B cell (primary cell): ENCODE measurements around the gene KCNK13. TPM values are rescaled to one million over a fixed set of nuclear protein-coding genes. Genes with fewer than 3 reads are reported as not detected.

Experiments used
- ATAC-seq: fragments of 200-7000 bp; cut with Tn5 transposase; one replicate; pipeline ENCODE4 v1.10.0; 2021; ENCODE audit warnings: low read depth, mild to moderate bottlenecking, moderate number of reproducible peaks, moderate library complexity
- CTCF ChIA-PET: fragments of 350-600 bp; sonication (Branson Sonifier 250); formaldehyde crosslinking; loops from one replicate; lab custom pipeline; 2021; ENCODE audit warnings: antibody characterized with exemption, inconsistent platforms; lab: Charles Lee
- POLR2A ChIA-PET: fragments of 350-600 bp; sonication (Branson Sonifier 250); formaldehyde crosslinking; loops from one replicate; lab custom pipeline; 2021; ENCODE audit warnings: antibody characterized with exemption; lab: Charles Lee
- DNase-seq: peaks from one replicate; pipeline ENCODE4 v3.0.0; 2013
- H2AFZ ChIP-seq: 2 replicates; pipeline ENCODE4 v1.6.1; 2012; ENCODE audit warnings: mild to moderate bottlenecking, low read depth, low read length; ENCODE audit not compliant: insufficient read depth, poor library complexity, severe bottlenecking
- H3K27ac ChIP-seq, 2 donors: 1 replicate in 1 of 2; 2 replicates in 1 of 2; pipeline ENCODE4 v1.5.1; 2012 to 2013; ENCODE audit warnings: low read length in 2 of 2, mild to moderate bottlenecking in 2 of 2, moderate library complexity in 1 of 2
- H3K27me3 ChIP-seq, 4 experiments: fragments of 200-600 bp in 1 of 4; sonication (generic) in 1 of 4; replicated peaks in 1 of 4; 1 replicate in 2 of 4; 2 replicates in 2 of 4; pipeline versions ENCODE4 v1.6.1 to v1.7.0; 2013 to 2016; ENCODE audit warnings: low read length in 3 of 4, mild to moderate bottlenecking in 2 of 4, mixed read lengths in 1 of 4, moderate library complexity in 1 of 4; ENCODE audit not compliant: insufficient read depth in 4 of 4, control insufficient read depth in 3 of 4; ENCODE audit errors: control extremely low read depth in 1 of 4
- H3K36me3 ChIP-seq, 2 experiments: replicated peaks in 1 of 2; 1 replicate in 1 of 2; 2 replicates in 1 of 2; pipeline versions ENCODE4 v1.6.1 to v1.7.1; 2013; ENCODE audit warnings: low read length in 1 of 2; ENCODE audit not compliant: insufficient read depth in 2 of 2, control insufficient read depth in 1 of 2; ENCODE audit errors: control extremely low read depth in 1 of 2, extremely low read depth in 1 of 2
- H3K4me1 ChIP-seq, 2 donors: fragments of 200-600 bp in 1 of 2; sonication (generic) in 1 of 2; 1 replicate in 1 of 2; 2 replicates in 1 of 2; pipeline versions ENCODE4 v1.5.1 to v1.6.1; 2013 to 2017; ENCODE audit warnings: low read length in 2 of 2; ENCODE audit not compliant: control insufficient read depth in 2 of 2, insufficient read depth in 2 of 2
- H3K4me2 ChIP-seq: replicated peaks from 2 replicates; pipeline ENCODE3; 2012; ENCODE audit warnings: mild to moderate bottlenecking, low read depth, low read length; ENCODE audit not compliant: poor library complexity, severe bottlenecking
- H3K4me3 ChIP-seq, 5 experiments: fragments of 200-600 bp in 1 of 5; sonication (generic) in 1 of 5; 1 replicate in 3 of 5; 2 replicates in 2 of 5; pipeline versions ENCODE4 v1.5.1 to v1.7.0; 2011 to 2016; ENCODE audit warnings: low read length in 4 of 5, mild to moderate bottlenecking in 4 of 5, low read depth in 2 of 5, control low read depth in 1 of 5, moderate library complexity in 1 of 5; ENCODE audit not compliant: insufficient read depth in 1 of 5; ENCODE audit errors: control extremely low read depth in 1 of 5, extremely low read depth in 1 of 5
- H3K79me2 ChIP-seq: fragments of 200-600 bp; sonication (generic); one replicate; pipeline ENCODE4 v1.6.0; 2016; ENCODE audit warnings: low read length; ENCODE audit not compliant: control insufficient read depth, insufficient read depth
- H3K9ac ChIP-seq: fragments of 200-600 bp; sonication (generic); 2 replicates; pipeline ENCODE4 v1.6.1; 2017; ENCODE audit warnings: mild to moderate bottlenecking, low read length, moderate library complexity
- H3K9me3 ChIP-seq, 3 donors: one replicate each; pipeline versions ENCODE4 v1.6.1 to v1.7.1; 2013; ENCODE audit warnings: low read length in 2 of 3; ENCODE audit not compliant: control insufficient read depth in 2 of 3, insufficient read depth in 1 of 3; ENCODE audit errors: control extremely low read depth in 1 of 3
- H4K20me1 ChIP-seq: 2 replicates; pipeline ENCODE4 v1.6.0; 2012; ENCODE audit warnings: mild to moderate bottlenecking, low read length; ENCODE audit not compliant: insufficient read depth, control insufficient read depth, poor library complexity, severe bottlenecking
- H3K27ac Mint-ChIP-seq: one replicate; pipeline ENCODE4 v1.8.0; 2021; ENCODE audit warnings: mixed read lengths
- H3K27me3 Mint-ChIP-seq: one replicate; pipeline ENCODE4 v1.8.0; 2021; ENCODE audit warnings: mixed read lengths
- H3K4me1 Mint-ChIP-seq: one replicate; pipeline ENCODE4 v1.8.0; 2021; ENCODE audit warnings: mixed read lengths
- H3K4me3 Mint-ChIP-seq: one replicate; pipeline ENCODE4 v1.8.0; 2021; ENCODE audit warnings: mixed read lengths
- H3K9me3 Mint-ChIP-seq: one replicate; pipeline ENCODE4 v1.8.0; 2022; ENCODE audit warnings: mixed read lengths; ENCODE audit not compliant: insufficient read depth
- EZH2 ChIP-seq: IDR thresholded peaks from 2 replicates; pipeline ENCODE4 v1.6.1; 2012; ENCODE audit warnings: borderline replicate concordance, low read depth, mild to moderate bottlenecking, moderate library complexity, low read length; ENCODE audit not compliant: insufficient read depth, poor library complexity, severe bottlenecking
- WGBS: methylation state at CpG from one replicate; pipeline ENCODE4 v1.1.5; 2013; ENCODE audit warnings: missing lambda C conversion rate; ENCODE audit not compliant: insufficient coverage; 5-methylcytosine and 5-hydroxymethylcytosine counted together
- intact Hi-C: fragments of 100-400 bp; cut with micrococcal nuclease; formaldehyde crosslinking; loops from one replicate; pipeline ENCODE4 v1.10.0; 2022
- polyA plus RNA-seq: library from polyadenylated mRNA; depleted of rRNA; stranded (reverse); fragments of >200 nt; gene quantifications from 2 replicates; pipeline ENCODE4 v1.2.3, GENCODE V29; 2012
- total RNA-seq, 2 donors: library from RNA; stranded (reverse); fragments of 120-200 nt in 1 of 2; gene quantifications; 1 replicate in 1 of 2; 2 replicates in 1 of 2; pipeline versions ENCODE4 v1.2.3 to v1.2.4, GENCODE V29; 2013 to 2022
- TF ChIP-seq, protein P1 (sequence below): fragments of 200-600 bp; IDR thresholded peaks from one replicate; pipeline ENCODE4 v1.8.0; 2022; ENCODE audit warnings: antibody characterized with exemption, mild to moderate bottlenecking

KCNK13 gene
- total and polyA plus RNA-seq, 2 donors (not counting 1 experiment from before 2014, with no cell fraction given) = 0.03 TPM; not detected in 1

DNA sequence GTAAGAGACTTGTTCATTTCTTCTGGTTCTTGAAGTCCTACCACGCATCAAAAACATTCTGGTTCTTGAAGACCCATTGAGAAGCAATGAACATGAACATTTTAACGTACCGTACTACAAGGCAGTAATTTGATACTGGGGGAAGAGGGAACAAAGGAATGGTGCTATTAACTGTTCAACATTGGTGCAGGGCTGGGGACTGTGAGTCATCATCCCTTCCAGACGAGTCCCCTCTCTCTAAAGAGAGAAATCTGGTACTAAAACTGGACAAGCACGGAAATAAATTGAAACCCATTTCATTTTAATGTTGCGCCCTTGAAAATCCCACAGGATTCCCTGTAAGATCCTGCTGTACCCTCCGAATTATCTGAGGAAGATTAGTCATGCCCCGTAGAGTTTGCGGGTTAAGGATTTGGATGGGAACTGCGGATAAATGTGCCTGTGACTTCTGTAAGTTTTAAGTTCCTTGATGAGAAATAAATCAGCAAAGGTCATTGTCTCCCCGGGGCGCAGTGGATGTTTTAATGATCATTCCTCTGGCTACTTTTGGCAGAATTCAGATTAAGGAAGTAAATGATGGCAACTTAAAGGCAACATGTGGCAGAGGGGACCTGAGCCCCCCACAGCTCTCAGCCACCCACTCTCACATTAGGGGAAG lies 78.6 kb downstream of the KCNK13 start:
- WGBS = 90% methylated on average over 8 of the region's 12 CpGs
- Histone ChIP-seq H4K20me1 (no peaks in the 10 kb centered on the region), H3K27me3 (peaks cover 0 to 3% (median 0%) of the 10 kb centered on the region in 4 experiments), H3K4me1 (no peaks in the 10 kb centered on the region), H3K9ac (no peak overlapping the region), H3K36me3 (no peaks in the 10 kb centered on the region), H3K4me3 (no peak overlapping the region), H3K4me2 (no peak overlapping the region), H3K79me2 (no peaks in the 10 kb centered on the region), H3K27ac (no peak overlapping the region), H2AFZ (no peak overlapping the region), H3K9me3 (peaks cover 0 to 3% (median 0%) of the 10 kb centered on the region in 3 donors)
- intact Hi-C loops = no loop called here
- no peaks in the 10 kb centered on the region for H3K9me3 Mint-ChIP-seq
- no peak overlapping the region for H3K27ac Mint-ChIP-seq
- ChIA-PET CTCF (no interaction called here), POLR2A (no interaction called here)
- H3K27me3 Mint-ChIP-seq = peaks cover 19% of the 10 kb centered on the region
- TF ChIP-seq, protein P1, sequence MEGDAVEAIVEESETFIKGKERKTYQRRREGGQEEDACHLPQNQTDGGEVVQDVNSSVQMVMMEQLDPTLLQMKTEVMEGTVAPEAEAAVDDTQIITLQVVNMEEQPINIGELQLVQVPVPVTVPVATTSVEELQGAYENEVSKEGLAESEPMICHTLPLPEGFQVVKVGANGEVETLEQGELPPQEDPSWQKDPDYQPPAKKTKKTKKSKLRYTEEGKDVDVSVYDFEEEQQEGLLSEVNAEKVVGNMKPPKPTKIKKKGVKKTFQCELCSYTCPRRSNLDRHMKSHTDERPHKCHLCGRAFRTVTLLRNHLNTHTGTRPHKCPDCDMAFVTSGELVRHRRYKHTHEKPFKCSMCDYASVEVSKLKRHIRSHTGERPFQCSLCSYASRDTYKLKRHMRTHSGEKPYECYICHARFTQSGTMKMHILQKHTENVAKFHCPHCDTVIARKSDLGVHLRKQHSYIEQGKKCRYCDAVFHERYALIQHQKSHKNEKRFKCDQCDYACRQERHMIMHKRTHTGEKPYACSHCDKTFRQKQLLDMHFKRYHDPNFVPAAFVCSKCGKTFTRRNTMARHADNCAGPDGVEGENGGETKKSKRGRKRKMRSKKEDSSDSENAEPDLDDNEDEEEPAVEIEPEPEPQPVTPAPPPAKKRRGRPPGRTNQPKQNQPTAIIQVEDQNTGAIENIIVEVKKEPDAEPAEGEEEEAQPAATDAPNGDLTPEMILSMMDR = no peak
- TF ChIP-seq EZH2 = no peak
- H3K4me3 Mint-ChIP-seq = no peak overlapping the region
- H3K4me1 Mint-ChIP-seq = no peaks in the 10 kb centered on the region
- ATAC-seq (no peak), DNase-seq (no peak)

DNA sequence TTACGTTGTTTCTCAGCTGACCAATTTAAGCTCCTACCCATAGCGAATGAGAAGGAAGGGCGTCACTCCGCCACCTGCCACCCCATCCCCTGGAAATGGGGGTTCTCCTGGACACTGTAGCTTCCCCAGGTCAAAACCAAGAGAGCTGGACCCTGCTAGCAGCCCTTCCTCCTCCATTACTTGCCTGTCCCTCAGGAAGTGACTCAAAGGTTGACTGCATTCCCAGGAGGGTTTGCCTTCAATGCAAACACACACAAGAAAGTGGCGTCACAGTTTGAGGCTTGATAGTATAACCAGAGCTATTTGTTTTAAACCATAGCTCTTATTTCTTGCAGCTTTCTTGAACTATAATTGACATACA lies 79.1 kb downstream of the KCNK13 start:
- DNase-seq (no peak), ATAC-seq (no peak)
- peaks cover 0 to 3% (median 0%) of the 10 kb centered on the region in 3 donors for H3K9me3 ChIP-seq
- no peaks in the 10 kb centered on the region for H4K20me1 ChIP-seq
- H3K4me3 ChIP-seq = no peak overlapping the region
- no peaks in the 10 kb centered on the region for H3K36me3 ChIP-seq
- no peak overlapping the region for H2AFZ ChIP-seq
- H3K9me3 Mint-ChIP-seq = no peaks in the 10 kb centered on the region
- H3K9ac ChIP-seq = no peak overlapping the region
- H3K27me3 Mint-ChIP-seq = peaks cover 14% of the 10 kb centered on the region
- ChIA-PET POLR2A (no interaction called here), CTCF (no interaction called here)
- H3K27me3 ChIP-seq = peaks cover 0 to 3% (median 0%) of the 10 kb centered on the region in 4 experiments
- 87% methylated on average over 4 of the region's 5 CpGs for WGBS
- TF ChIP-seq EZH2 = no peak
- TF ChIP-seq, protein P1 = no peak
- no peak overlapping the region for H3K27ac Mint-ChIP-seq
- H3K27ac ChIP-seq = no peak overlapping the region
- H3K4me1 ChIP-seq = no peaks in the 10 kb centered on the region
- no peaks in the 10 kb centered on the region for H3K79me2 ChIP-seq
- H3K4me1 Mint-ChIP-seq = no peaks in the 10 kb centered on the region
- intact Hi-C loops = no loop called here
- H3K4me2 ChIP-seq = no peak overlapping the region
- no peak overlapping the region for H3K4me3 Mint-ChIP-seq
